Fibroblast of skin of right biceps (primary cell): Measurements from ENCODE around the gene CCDC7.
A peak's percentile ranks its signal among the peaks of the same experiment; 100 is the strongest.
"Not testable (repeated sequence)": the region's sequence is repeated elsewhere in the genome, so short reads cannot be mapped to it uniquely, and the experiment has no call there.

Experiments
- DNase-seq: peaks from one replicate; pipeline ENCODE4 v3.0.0-alpha.2; 2013

CCDC7 gene

GRCh38 chr10:32459051-32459698 is 13.2 kb downstream of the CCDC7 start:
- DNase-seq = no peak

GRCh38 chr10:32461203-32461602 is 15.3 kb downstream of the CCDC7 start:
- no peak for DNase-seq

- DNase-seq = no peak
Measured at GRCh38 chr10:32471232-32471631, 25.3 kb downstream of the CCDC7 start.

GRCh38 chr10:32477499-32477898 is 31.6 kb downstream of the CCDC7 start:
- DNase-seq = no peak

GRCh38 chr10:32481606-32482005 is 35.7 kb downstream of the CCDC7 start:
- DNase-seq = no peak

GRCh38 chr10:32483019-32483502 is 37.1 kb downstream of the CCDC7 start:
- not testable (repeated sequence) for DNase-seq

GRCh38 chr10:32488038-32488437 is 42.1 kb downstream of the CCDC7 start:
- not testable (repeated sequence) for DNase-seq

GRCh38 chr10:32489158-32489557 is 43.2 kb downstream of the CCDC7 start:
- no peak for DNase-seq

- DNase-seq = peak; percentile 3
Measured at GRCh38 chr10:32489901-32490300, 44.0 kb downstream of the CCDC7 start.

GRCh38 chr10:32494562-32494961 is 48.6 kb downstream of the CCDC7 start:
- not testable (repeated sequence) for DNase-seq

GRCh38 chr10:32500136-32500535 is 54.2 kb downstream of the CCDC7 start:
- not testable (repeated sequence) for DNase-seq

- no peak for DNase-seq
Measured at GRCh38 chr10:32501906-32502305, 56.0 kb downstream of the CCDC7 start.

GRCh38 chr10:32505762-32506420 is 60.0 kb downstream of the CCDC7 start:
- DNase-seq = not testable (repeated sequence)

GRCh38 chr10:32511599-32511998 is 65.7 kb downstream of the CCDC7 start:
- no peak for DNase-seq

GRCh38 chr10:32516567-32517495 is 70.9 kb downstream of the CCDC7 start:
- DNase-seq = no peak

GRCh38 chr10:32530231-32530630 is 84.3 kb downstream of the CCDC7 start:
- DNase-seq = no peak

GRCh38 chr10:32538256-32538655 is 92.3 kb downstream of the CCDC7 start:
- DNase-seq = no peak

GRCh38 chr10:32540691-32541470 is 94.9 kb downstream of the CCDC7 start:
- no peak for DNase-seq

- no peak for DNase-seq
Measured at GRCh38 chr10:32548208-32548607, 102.3 kb downstream of the CCDC7 start.

- DNase-seq = no peak
Measured at GRCh38 chr10:32556783-32557395, 110.9 kb downstream of the CCDC7 start.

GRCh38 chr10:32562695-32563094 is 116.8 kb downstream of the CCDC7 start:
- DNase-seq = not testable (repeated sequence)

GRCh38 chr10:32577448-32577847 is 131.5 kb downstream of the CCDC7 start:
- peak; percentile 4 for DNase-seq
